Measurements from ENCODE around the gene RNF40. TPM values are rescaled to one million over a fixed set of nuclear protein-coding genes. Genes with fewer than 3 reads are reported as not detected.

Gene RNF40
- total RNA-seq, 1 donor from 2014 or later: 94.6 TPM

GRCh38 chr16:30756781-30757100 is 5.4 kb upstream of the RNF40 start:
- Histone ChIP-seq H3K79me2 (ENCODE audit: insufficient read depth, low read length) (no peaks in the 10 kb centered on the region), H3K27me3 (ENCODE audit: insufficient read depth, low read length) (no peaks in the 10 kb centered on the region), H3K9me3 (ENCODE audit: insufficient read depth, low read depth, low read length) (no peaks in the 10 kb centered on the region), H2AFZ (ENCODE audit: low read depth, low read length) (no peak overlapping the region), H3K36me3 (ENCODE audit: insufficient read depth, low read length) (peaks cover 22% of the 10 kb centered on the region), H4K20me1 (ENCODE audit: insufficient read depth, low read length) (no peaks in the 10 kb centered on the region), H3K4me3 (ENCODE audit: insufficient read depth, low read depth, low read length) (no peak overlapping the region), H3K9ac (ENCODE audit: low read length) (no peak overlapping the region), H3K4me2 (ENCODE audit: low read length) (no peak overlapping the region), H3K4me1 (ENCODE audit: insufficient read depth, low read length) (peaks cover 5% of the 10 kb centered on the region), H3K27ac (ENCODE audit: low read depth, low read length) (no peak overlapping the region)
- TF ChIP-seq, protein P1, sequence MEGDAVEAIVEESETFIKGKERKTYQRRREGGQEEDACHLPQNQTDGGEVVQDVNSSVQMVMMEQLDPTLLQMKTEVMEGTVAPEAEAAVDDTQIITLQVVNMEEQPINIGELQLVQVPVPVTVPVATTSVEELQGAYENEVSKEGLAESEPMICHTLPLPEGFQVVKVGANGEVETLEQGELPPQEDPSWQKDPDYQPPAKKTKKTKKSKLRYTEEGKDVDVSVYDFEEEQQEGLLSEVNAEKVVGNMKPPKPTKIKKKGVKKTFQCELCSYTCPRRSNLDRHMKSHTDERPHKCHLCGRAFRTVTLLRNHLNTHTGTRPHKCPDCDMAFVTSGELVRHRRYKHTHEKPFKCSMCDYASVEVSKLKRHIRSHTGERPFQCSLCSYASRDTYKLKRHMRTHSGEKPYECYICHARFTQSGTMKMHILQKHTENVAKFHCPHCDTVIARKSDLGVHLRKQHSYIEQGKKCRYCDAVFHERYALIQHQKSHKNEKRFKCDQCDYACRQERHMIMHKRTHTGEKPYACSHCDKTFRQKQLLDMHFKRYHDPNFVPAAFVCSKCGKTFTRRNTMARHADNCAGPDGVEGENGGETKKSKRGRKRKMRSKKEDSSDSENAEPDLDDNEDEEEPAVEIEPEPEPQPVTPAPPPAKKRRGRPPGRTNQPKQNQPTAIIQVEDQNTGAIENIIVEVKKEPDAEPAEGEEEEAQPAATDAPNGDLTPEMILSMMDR (IDR thresholded peaks at IDR 0.05; ENCODE audit: insufficient read depth, low read depth, low read length): no peak
- TF ChIP-seq EZH2 (IDR thresholded peaks at IDR 0.05; ENCODE audit: insufficient read depth, low read length): no peak
- Mint-ChIP-seq H3K36me3 (ENCODE audit: low read depth, unreplicated experiment) (peaks cover 6% of the 10 kb centered on the region), H3K9me3 (ENCODE audit: unreplicated experiment) (no peaks in the 10 kb centered on the region), H3K27me3 (ENCODE audit: low read depth, unreplicated experiment) (no peaks in the 10 kb centered on the region), H3K27ac (ENCODE audit: unreplicated experiment) (no peak overlapping the region), H3K4me1 (ENCODE audit: low read depth, unreplicated experiment) (no peaks in the 10 kb centered on the region), H3K4me3 (ENCODE audit: unreplicated experiment) (no peak overlapping the region)
- DNase-seq (ENCODE audit: low read depth): no peak
- FAIRE-seq: no peak

DNA sequence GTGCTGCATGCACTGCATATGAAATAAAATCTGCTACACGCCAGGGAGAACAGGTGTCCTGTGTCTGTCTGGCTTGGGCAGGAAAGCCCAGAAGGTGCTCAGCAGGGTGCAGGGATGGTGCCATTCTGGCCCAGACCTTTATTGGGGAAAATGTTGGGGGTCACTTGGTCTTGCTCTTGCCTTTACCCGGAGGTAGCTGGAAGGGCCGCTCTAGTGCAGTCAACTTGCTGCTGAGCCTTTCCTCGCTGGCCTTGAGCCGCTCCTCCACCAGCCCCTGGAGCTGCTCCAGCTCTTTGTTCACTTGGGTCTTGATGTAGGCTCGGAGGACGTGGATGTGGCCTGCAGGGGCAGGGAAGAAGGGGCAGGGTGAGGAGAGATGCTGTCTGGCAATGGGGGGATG is 4.8 kb upstream of the RNF40 start:
- Mint-ChIP-seq H3K27me3 (ENCODE audit: low read depth, unreplicated experiment) (no peaks in the 10 kb centered on the region), H3K36me3 (ENCODE audit: low read depth, unreplicated experiment) (peaks cover 6% of the 10 kb centered on the region), H3K27ac (ENCODE audit: unreplicated experiment) (no peak overlapping the region), H3K9me3 (ENCODE audit: unreplicated experiment) (no peaks in the 10 kb centered on the region), H3K4me3 (ENCODE audit: unreplicated experiment) (no peak overlapping the region), H3K4me1 (ENCODE audit: low read depth, unreplicated experiment) (no peaks in the 10 kb centered on the region)
- H3K79me2 ChIP-seq (ENCODE audit: insufficient read depth, low read length): peaks cover 3% of the 10 kb centered on the region
- no peak overlapping the region for H3K9ac ChIP-seq (ENCODE audit: low read length)
- FAIRE-seq (no peak), DNase-seq (ENCODE audit: low read depth) (no peak)
- H2AFZ ChIP-seq (ENCODE audit: low read depth, low read length): no peak overlapping the region
- H3K4me2 ChIP-seq (ENCODE audit: low read length): no peak overlapping the region
- H3K36me3 ChIP-seq (ENCODE audit: insufficient read depth, low read length): peaks cover 22% of the 10 kb centered on the region
- H3K27me3 ChIP-seq (ENCODE audit: insufficient read depth, low read length): no peaks in the 10 kb centered on the region
- no peaks in the 10 kb centered on the region for H4K20me1 ChIP-seq (ENCODE audit: insufficient read depth, low read length)
- peaks cover 5% of the 10 kb centered on the region for H3K4me1 ChIP-seq (ENCODE audit: insufficient read depth, low read length)
- no peak overlapping the region for H3K27ac ChIP-seq (ENCODE audit: low read depth, low read length)
- no peaks in the 10 kb centered on the region for H3K9me3 ChIP-seq (ENCODE audit: insufficient read depth, low read depth, low read length)
- TF ChIP-seq, protein P1 (IDR thresholded peaks at IDR 0.05; ENCODE audit: insufficient read depth, low read depth, low read length): no peak
- no peak for TF ChIP-seq EZH2 (IDR thresholded peaks at IDR 0.05; ENCODE audit: insufficient read depth, low read length)
- no peak overlapping the region for H3K4me3 ChIP-seq (ENCODE audit: insufficient read depth, low read depth, low read length)

DNA sequence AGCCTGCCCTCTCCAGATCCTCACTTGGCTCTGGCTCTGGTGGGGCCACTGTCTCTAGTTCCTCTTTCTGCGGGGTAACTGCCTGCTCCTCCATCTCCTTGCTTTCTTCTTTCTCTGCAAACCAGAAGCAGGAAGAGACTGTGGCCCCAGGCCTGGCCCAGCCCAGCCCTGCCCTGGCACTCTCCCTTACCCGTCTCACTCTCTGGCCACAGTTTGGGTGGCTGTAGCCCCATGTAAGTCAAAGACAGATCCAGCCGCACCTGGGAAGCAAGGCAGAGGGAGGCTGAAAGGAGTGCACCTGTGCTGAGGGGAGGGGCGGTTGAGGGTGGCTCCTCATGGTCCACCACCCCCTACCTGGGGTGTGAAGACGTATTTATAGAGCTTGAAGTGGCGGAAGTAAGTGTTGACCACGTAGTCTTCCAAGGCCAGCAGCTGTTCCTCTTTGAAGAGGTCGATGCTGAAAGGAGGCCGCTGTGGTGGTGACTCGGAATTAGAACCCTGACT is 3.1 kb upstream of the RNF40 start:
- Histone ChIP-seq H4K20me1 (ENCODE audit: insufficient read depth, low read length) (peaks cover 15% of the 10 kb centered on the region), H3K27ac (ENCODE audit: low read depth, low read length) (no peak overlapping the region), H3K36me3 (ENCODE audit: insufficient read depth, low read length) (peaks cover 12% of the 10 kb centered on the region), H3K27me3 (ENCODE audit: insufficient read depth, low read length) (no peaks in the 10 kb centered on the region), H3K4me1 (ENCODE audit: insufficient read depth, low read length) (peaks cover 12% of the 10 kb centered on the region), H3K4me3 (ENCODE audit: insufficient read depth, low read depth, low read length) (no peak overlapping the region), H3K4me2 (ENCODE audit: low read length) (no peak overlapping the region), H2AFZ (ENCODE audit: low read depth, low read length) (no peak overlapping the region), H3K9me3 (ENCODE audit: insufficient read depth, low read depth, low read length) (no peaks in the 10 kb centered on the region), H3K9ac (ENCODE audit: low read length) (no peak overlapping the region), H3K79me2 (ENCODE audit: insufficient read depth, low read length) (peaks cover 20% of the 10 kb centered on the region)
- TF ChIP-seq EZH2 (IDR thresholded peaks at IDR 0.05; ENCODE audit: insufficient read depth, low read length): no peak
- TF ChIP-seq, protein P1 (IDR thresholded peaks at IDR 0.05; ENCODE audit: insufficient read depth, low read depth, low read length): no peak
- DNase-seq (ENCODE audit: low read depth): no peak
- Mint-ChIP-seq H3K27ac (ENCODE audit: unreplicated experiment) (no peak overlapping the region), H3K9me3 (ENCODE audit: unreplicated experiment) (no peaks in the 10 kb centered on the region), H3K36me3 (ENCODE audit: low read depth, unreplicated experiment) (peaks cover 4% of the 10 kb centered on the region), H3K4me3 (ENCODE audit: unreplicated experiment) (no peak overlapping the region), H3K27me3 (ENCODE audit: low read depth, unreplicated experiment) (no peaks in the 10 kb centered on the region), H3K4me1 (ENCODE audit: low read depth, unreplicated experiment) (peaks cover 10% of the 10 kb centered on the region)
- FAIRE-seq: no peak
